Tongue (tissue), 2 donors: Measurements from ENCODE around the gene CAMSAP2. TPM values are rescaled to one million over a fixed set of nuclear protein-coding genes. Genes with fewer than 3 reads are reported as not detected.

ENCODE experiments used
- DNase-seq: peaks from one replicate; pipeline ENCODE4 v3.0.0-alpha.2; 2015
- total RNA-seq: library from RNA; depleted of rRNA; stranded (reverse); fragments of >200 nt; gene quantifications from one replicate; pipeline ENCODE4 v1.2.3, GENCODE V29; 2014

Gene CAMSAP2, protein sequence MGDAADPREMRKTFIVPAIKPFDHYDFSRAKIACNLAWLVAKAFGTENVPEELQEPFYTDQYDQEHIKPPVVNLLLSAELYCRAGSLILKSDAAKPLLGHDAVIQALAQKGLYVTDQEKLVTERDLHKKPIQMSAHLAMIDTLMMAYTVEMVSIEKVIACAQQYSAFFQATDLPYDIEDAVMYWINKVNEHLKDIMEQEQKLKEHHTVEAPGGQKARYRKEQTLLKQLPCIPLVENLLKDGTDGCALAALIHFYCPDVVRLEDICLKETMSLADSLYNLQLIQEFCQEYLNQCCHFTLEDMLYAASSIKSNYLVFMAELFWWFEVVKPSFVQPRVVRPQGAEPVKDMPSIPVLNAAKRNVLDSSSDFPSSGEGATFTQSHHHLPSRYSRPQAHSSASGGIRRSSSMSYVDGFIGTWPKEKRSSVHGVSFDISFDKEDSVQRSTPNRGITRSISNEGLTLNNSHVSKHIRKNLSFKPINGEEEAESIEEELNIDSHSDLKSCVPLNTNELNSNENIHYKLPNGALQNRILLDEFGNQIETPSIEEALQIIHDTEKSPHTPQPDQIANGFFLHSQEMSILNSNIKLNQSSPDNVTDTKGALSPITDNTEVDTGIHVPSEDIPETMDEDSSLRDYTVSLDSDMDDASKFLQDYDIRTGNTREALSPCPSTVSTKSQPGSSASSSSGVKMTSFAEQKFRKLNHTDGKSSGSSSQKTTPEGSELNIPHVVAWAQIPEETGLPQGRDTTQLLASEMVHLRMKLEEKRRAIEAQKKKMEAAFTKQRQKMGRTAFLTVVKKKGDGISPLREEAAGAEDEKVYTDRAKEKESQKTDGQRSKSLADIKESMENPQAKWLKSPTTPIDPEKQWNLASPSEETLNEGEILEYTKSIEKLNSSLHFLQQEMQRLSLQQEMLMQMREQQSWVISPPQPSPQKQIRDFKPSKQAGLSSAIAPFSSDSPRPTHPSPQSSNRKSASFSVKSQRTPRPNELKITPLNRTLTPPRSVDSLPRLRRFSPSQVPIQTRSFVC (N-terminal part only)
- total RNA-seq = 53.6 TPM

DNA sequence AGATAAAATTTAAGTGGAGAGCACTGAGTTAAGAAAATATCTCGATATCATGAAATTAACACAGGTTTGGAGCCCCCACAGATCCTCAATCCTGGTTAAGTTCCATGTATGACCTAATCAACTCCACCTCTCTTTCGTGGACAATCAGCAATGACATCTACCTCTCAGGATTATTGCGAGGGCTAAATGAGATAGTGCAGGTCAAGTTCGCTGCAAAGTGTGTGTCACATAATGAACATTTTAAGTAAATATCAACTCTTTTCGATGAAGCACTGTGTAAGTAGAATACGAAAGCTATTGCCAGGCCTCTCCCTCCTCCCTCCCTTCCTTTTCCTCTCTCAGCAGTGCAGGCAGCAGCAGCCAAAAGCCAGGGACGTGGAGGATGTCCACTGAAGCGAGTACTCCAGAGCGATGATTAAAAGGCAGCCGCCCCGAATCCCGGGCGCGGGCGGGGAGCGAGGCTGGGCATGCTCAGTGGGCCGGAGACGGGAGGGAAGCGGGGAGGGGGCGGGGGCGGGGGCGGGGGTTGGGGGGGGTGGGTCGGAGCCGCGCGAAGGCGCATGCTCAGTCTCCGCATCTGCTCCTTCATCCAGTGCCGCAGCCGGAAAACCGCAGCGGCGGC is at the start of gene CAMSAP2:
Gene CAMSAP2, plus strand, starts transcription at position 567 of the 622 bp plus-strand sequence. CDS start 935 bp downstream, outside the sequence.
- DNase-seq = peak; percentile 96

DNA sequence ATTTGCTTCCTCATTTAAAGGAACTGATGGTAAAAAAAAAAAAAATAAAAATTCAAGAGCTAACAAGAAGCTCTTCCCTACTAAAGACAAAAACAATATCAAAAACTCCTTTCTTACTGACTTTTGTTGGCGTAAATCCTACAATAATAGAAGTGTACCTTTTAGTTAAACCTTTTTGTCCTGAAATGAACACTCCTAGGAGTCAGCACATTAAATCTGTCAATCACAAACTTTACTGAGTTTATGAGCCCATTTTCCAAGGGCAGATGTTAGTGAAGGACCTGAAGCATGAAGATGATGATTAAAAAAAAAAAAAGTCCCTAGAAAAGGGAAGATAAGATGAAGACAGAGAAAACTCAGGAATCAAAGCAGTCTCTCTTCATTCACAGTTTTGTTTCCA is 46.4 kb upstream of the CAMSAP2 start:
- no peak for DNase-seq

DNA sequence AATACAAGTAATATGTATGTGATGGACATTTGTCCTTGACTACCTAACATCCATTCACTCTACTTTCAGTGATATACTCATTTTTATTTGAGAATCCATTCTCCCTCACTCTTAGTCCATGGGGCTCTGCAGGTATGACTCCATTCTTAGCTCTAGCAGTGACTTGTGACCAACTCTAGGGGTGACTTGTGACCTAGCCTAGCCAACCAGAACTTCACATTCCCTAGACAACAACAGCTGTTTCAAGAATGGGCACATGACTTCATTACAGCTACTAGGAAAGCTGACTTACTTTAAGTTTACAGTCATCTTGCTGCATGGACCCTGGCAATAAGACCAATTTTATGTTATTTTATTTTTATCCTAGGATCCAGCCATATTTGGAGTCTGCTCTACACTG is 45.4 kb upstream of the CAMSAP2 start:
- no peak for DNase-seq

DNA sequence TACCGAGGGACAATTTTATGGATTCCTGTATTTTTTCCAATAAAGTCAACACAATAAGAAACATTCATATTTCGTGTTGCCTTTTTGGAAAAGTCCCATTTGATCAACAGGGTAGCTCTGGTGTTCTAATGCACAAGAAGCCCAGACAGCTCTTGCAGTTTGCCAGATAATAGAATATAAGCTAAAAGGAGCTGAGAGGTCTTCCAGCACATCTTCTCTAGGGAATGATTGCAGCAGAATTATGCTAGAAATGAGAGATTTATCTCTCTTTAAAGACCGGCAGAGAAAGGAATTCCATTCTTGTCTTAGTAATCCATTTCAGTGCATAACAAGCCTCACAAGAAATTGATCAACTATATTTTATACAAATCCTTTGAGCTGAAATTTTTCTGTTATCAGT is 44.0 kb upstream of the CAMSAP2 start:
- DNase-seq = no peak

DNA sequence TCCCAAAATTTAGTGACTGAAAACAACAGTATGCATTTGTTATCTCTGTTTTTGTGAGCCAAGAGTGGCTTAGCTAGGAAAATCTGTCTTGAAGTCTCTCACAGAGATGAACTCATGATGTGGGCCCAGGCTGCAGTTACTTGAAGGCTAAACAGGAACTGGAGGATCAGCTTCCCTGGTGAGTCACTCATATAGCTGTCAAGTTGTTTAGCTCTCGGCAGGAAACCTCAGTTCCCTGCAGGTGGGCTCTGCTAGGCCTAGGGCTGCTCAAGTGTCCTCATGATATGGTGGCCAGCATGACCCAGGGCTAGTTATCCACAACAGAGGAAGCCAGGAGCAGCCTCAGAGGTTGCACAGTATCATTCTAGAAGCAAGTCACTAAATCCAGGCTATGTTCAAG is 38.8 kb upstream of the CAMSAP2 start:
- no peak for DNase-seq

DNA sequence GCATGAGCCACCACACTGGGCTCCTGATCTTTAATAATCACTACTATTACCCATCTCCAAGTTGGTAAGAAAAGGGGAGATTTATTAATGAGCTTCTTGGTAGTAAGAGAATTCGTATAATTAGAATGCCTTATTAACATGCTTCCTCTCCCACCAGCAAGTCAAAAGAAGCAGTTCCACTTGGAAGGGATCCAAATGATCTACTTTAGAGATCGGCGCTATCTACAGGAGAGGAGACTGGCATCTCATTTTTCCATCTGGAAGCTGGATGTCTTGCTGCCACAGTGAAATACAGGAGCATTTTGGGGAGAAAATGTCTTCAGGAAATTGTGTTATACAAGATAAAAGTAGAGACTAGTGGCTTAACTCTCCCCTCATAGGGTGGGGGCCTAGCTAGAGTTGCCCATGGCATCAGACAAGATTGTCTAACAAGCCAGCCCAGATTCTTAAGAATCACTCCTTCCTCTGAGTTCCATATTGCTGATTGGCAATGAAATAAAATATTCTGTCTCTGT is 33.6 kb upstream of the CAMSAP2 start:
- no peak for DNase-seq

DNA sequence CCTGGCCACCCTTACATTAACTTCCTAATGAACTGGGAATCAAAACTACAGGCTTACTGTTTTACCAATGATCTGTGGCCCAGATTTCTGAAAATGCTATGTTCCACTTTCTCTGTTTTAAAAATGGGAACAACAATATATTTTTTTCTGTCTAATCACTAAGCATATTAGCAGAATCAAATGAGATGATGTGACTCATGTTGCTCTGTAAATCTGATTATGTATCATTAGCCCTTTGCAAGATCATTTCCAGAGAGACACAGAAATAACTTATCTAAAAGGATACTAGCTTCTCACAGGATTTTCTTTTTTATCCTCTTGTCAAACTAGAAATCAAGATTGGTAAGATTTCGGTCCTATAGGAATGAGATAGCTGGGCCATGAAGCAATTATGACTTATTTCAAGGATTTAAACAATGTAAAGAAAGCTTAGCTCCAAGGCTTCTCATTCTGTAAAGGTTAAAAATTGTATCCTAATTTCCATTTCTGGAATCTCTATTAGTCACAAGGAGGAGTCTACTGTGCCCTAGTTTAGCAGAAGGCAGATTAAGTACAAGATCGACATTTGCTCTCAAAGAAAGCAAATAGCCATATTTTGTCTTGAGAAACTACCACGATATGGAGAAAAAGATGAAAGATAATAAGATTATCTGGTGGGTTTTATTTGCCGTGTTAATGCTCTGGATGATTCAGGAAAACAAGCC is 32.4 kb upstream of the CAMSAP2 start:
- DNase-seq = no peak

DNA sequence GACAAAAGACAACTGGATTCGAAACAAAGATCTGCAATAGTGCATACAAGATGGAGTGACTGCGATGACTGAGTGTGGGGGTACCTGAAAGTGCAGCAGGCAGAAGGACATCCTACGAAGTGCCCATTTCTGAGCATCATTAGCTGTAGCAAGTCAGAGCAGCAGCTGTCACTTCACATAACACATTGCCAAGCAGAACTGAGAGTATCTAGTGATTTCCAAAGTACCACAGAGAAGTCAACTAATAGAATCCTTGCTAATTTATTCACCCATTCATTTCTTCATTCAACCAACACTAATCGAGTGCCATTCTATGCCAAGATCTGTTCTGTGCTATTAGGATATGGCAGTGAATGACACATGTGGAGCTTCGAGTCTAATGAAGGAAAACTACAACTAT is 31.6 kb upstream of the CAMSAP2 start:
- DNase-seq = no peak

DNA sequence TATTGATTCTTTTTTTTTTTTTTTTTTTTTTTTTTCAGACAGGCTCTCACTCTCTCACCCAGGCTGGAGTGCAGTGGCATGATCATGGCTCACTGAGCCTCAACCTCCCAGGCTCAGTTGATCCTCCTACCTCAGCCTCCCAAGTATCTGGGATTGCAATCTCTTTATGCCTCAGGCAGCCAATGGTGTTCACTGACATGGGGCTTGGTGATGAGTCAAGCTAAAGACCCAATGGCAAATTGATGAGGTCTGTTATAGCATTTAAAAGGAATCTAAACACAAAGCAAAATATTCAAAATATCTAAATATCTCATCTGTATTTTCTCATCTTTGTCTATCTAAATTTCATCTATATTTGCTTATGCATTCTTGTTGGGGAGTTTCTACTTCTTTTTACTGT is 30.5 kb upstream of the CAMSAP2 start:
- no peak for DNase-seq

DNA sequence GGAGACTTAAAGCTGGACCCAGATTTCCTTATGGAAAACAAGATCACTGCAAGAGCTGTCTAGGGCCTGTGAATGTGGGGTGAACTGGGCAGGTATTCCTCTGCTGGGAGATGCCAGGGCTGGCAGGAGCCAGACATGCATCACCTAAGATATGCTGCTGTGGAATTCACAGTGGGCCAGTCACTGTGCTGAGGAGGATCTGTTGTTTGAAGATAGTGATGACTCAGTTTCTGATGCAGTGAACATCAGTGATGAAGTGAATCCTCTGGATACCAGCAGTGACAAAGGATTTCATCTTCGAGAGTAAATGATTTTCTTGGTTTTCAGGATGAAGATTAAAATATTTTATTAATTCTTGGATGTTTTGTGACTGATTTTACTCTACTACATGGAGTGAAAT is 29.9 kb upstream of the CAMSAP2 start:
- no peak for DNase-seq

DNA sequence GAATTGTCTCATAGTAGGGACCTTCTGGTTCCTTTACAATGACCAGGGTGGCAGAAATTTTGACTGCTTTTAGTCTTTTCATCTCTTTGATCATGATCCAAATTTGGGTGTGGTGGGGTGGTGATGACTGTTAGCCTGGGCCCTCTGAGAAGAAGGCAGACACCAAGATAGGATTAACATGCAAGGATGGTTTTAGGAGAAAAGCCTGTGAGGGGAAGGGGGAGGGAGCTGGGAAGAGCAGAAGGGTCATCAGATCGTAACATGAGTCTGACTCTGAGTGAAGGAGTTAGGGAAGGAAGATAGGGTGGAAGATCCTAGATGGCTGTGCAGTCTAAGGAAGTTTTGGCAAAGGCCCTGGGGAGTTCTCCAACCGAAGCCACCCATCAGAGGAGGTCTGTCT is 28.5 kb upstream of the CAMSAP2 start:
- DNase-seq = no peak

DNA sequence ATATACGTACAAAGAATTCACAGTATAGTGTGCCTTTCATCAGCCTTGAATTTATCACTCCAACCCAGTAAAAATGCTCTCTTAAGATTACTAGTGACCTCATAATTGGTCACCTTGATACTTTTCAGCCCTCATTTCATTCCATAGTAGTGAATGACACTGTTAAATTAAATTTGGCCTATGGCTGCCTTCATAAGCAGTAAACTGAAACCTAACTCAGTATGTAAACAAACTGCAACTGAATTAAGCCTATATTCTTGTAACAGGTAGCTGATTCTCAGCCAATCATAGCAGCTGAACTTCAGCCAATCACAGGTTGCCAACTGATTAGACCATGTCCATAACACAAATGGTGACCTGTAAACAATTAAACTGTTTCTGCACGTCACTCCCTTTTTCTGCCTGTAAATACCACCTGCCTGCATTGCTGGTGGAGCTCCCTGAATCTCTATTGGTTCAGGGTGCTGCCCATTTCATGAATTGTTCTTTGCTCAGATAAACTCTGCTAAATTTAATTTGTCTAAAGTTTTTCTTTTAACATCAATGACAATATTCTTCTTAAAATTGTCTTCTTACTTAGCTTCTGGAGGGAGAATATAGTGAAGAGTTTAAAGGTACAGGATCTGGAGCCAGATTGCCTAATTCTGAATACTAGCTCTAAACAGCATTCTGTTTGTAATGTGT is 24.0 kb upstream of the CAMSAP2 start:
- DNase-seq = no peak

DNA sequence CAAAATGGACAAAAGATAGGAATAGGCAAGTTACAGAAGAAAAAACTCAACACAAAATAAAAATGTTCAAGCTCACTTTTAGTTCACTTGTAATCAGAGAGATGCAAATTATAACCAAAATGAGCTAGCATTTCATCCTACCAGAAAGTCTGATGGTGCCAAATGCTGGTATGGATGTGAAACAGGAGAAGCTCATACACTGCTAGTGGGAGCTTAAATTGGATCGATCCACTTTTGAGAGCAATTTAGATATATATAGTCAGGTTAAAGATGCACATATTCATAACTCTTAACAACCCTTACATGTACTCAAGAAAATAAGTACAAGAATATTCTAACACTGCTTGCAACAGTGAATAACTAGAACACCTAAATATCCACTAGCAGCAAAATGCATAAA is 18.5 kb upstream of the CAMSAP2 start:
- no peak for DNase-seq

DNA sequence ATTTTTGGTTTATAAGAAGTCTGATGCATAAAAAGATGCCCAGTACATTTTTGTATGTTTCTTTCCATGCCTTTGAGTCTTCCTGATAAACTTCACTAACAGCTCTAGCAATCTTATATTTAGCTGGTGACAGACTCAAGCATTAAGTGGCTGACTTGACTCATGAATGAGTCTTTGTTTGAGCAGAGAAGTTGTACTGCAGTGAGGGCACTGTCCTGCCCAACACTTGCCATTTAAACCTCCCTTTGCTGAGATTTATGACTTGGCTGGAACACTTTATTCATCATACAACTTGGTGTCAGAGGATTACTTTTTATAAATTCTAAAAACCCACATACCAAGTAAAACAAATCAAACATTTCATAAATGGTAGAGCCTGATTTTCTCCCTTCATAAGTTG is 14.6 kb upstream of the CAMSAP2 start:
- DNase-seq = peak; percentile 30

DNA sequence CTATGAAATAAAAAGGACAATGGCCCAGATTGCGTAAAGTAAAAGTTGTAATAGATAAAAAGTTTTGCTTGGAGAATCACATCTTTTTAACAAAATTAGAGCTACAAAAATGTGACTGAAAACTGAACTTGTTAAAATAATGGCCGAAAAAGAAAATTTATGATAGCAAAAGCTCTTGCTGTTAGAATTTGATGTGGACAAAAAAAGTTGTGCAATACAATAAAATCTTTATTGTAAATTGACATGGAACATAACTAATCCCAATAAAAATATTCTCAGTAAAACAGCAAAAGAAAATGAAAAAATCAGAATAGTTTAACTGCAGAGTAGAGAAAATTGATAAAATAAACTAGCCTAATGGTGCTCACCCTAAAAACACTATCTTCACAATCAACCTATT is 11.4 kb upstream of the CAMSAP2 start:
- DNase-seq = no peak

DNA sequence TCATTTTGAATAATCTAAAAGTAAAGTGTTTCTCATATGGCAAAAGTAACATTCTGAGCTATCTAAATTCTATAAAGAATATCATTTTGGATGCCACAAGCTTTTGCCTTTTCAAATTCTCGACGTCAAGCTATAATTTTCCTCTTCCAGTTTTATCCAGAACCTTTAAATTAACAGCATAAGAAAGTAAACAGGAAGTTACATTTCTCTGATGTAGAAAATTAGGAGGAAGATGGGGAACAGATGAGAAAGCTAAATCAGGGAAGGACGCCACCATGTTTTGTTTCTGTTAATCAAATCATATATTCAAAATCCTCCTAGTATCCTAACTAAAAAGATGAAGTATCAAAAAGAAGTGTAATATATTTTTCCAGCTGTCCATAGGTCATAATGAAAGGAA is 8.8 kb upstream of the CAMSAP2 start:
- DNase-seq = no peak

DNA sequence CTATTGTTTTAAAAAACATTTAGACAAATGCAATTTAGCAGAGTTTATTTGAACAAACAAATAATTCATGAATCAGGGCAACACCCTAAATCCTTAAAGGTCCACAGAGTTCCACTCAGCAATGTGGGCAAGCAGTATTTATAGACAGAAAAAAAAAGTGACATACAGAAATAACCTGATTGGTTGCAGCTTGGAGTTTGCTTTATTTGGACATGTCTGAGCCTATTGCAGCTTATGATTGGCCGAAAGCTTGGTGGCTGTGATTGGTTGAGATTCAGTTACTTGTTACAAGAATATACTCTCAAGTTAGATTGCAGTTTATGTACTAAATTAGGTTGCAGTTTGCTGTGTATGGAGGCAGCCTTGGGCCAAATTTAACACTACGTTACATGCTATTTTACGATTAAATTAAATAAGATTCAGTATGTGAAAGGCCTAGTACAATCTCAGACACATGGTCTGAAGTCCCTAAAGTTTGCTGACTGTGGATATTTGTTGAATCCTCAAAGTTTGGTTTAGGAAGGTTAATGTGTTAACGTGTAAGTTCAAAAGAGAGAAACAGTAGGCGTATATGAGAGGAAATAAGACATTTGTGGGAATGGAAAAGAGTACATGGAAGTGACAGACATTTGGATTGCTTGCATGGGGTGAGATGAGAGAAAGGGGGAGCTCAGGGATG is 6.9 kb upstream of the CAMSAP2 start:
- DNase-seq = no peak

DNA sequence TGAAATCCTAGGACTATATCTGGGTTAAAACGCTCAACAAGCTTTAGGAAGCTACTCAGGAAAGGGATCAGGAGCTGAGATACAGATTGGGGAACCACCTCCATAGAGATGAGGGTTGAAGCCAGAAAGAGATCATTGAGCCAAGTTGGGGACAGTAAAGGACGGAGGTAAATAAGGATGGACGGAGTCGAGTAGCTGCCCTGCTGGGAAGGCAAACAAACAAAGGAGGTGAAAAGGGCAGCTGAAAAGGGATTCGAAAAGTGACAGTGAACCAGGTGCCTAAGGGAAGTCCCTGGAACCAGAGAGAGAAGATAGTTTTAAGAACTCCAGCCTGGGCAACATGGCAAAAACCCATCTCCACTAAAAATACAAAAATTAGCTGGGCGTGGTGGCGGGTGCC is 6.3 kb upstream of the CAMSAP2 start:
- DNase-seq = no peak

DNA sequence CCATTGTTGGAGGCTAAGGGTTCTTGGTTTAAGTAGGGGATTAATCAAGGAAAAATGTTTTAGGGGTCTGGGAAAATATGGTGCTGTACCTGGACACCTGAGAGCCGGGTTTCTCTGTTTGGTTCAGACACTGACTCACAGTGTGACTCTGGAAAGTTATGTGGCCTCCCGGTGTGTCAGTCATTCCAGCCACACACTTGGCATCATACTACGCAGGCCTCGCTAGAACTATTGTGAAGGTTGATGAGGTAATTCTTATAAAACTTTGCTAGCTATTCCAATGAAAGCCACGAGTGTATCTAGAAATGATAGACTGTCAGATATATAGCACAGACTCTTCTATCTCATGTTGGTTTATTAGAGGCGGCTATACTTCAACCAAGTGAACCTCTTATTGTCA is 4.8 kb upstream of the CAMSAP2 start:
- DNase-seq = no peak

DNA sequence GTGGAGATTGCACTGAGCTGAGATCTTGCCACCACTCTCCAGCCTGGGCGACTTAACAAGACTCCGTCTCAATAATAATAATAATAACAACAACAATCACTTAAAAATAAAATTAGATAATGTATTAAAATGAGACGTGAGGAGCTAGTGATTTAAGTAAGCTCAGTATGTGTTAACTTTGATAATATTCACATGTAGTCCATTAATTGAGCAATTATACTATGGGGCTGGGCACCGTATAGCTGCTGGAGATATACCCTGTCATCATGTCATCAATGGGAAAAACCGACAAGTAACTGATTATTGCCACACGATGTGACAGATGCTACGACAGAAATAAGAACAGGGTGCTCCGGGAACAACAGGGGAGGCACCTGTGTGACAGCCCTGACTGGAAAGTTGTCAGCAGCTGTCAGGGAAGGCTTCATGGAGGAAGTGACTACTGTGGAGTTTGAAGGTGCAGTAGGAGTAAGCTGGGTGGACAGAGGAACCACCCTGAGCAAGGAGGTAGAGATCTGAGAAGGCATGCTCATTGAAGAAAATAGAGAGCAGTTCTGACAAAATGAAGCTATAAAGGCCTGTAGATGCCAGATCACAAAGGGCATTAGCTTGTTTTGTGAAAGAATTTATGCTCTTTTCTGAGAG is 924 bp upstream of the CAMSAP2 start:
- no peak for DNase-seq
